GM23248 (cell line): Measurements from ENCODE around the gene RPAP3. TPM values are rescaled to one million over a fixed set of nuclear protein-coding genes. Genes with fewer than 3 reads are reported as not detected.

Experiments used
- DNase-seq: peaks from one replicate; pipeline ENCODE4 v3.0.0-alpha.2; 2015
- H2AFZ ChIP-seq: fragments of 200-600 bp; sonication (generic); 2 replicates; pipeline ENCODE4 v1.6.1; 2016; ENCODE audit warnings: antibody characterized with exemption
- H3F3A ChIP-seq: fragments of 200-600 bp; sonication (generic); 2 replicates; pipeline ENCODE4 v1.6.1; 2016; ENCODE audit warnings: mild to moderate bottlenecking, antibody characterized with exemption, mixed run types; ENCODE audit not compliant: insufficient read depth
- H3K27ac ChIP-seq: fragments of 200-600 bp; sonication (generic); 2 replicates; pipeline ENCODE4 v1.5.1; 2016; ENCODE audit warnings: mild to moderate bottlenecking
- H3K27me3 ChIP-seq: fragments of 200-600 bp; sonication (generic); replicated peaks from 2 replicates; pipeline ENCODE4 v1.6.1; 2016; ENCODE audit warnings: mild to moderate bottlenecking; ENCODE audit not compliant: insufficient read depth
- H3K36me3 ChIP-seq: fragments of 200-600 bp; sonication (generic); 2 replicates; pipeline ENCODE4 v1.6.1; 2016; ENCODE audit warnings: low read depth, mild to moderate bottlenecking
- H3K4me1 ChIP-seq: fragments of 200-600 bp; sonication (generic); 2 replicates; pipeline ENCODE4 v1.6.1; 2016; ENCODE audit warnings: mild to moderate bottlenecking; ENCODE audit not compliant: insufficient read depth
- H3K4me2 ChIP-seq: fragments of 200-600 bp; sonication (generic); one replicate; pipeline ENCODE4 v1.6.1; 2016; ENCODE audit warnings: mild to moderate bottlenecking; ENCODE audit not compliant: unreplicated experiment
- H3K4me3 ChIP-seq: fragments of 200-600 bp; sonication (generic); 2 replicates; pipeline ENCODE4 v1.5.1; 2016; ENCODE audit warnings: mild to moderate bottlenecking
- H3K79me2 ChIP-seq: fragments of 200-600 bp; sonication (generic); 2 replicates; pipeline ENCODE4 v1.6.1; 2016; ENCODE audit warnings: mild to moderate bottlenecking; ENCODE audit not compliant: insufficient read depth
- H3K9ac ChIP-seq: fragments of 200-600 bp; sonication (generic); 2 replicates; pipeline ENCODE4 v1.6.1; 2016; ENCODE audit warnings: mild to moderate bottlenecking
- H3K9me2 ChIP-seq: fragments of 200-600 bp; sonication (generic); 2 replicates; pipeline ENCODE4 v1.6.1; 2016; ENCODE audit warnings: mixed run types, mild to moderate bottlenecking, moderate library complexity; ENCODE audit not compliant: insufficient read depth
- H3K9me3 ChIP-seq: fragments of 200-600 bp; sonication (generic); one replicate; pipeline ENCODE4 v1.6.1; 2017; ENCODE audit warnings: low read depth
- H4K20me1 ChIP-seq: fragments of 200-600 bp; sonication (generic); 2 replicates; pipeline ENCODE4 v1.6.0; 2016; ENCODE audit not compliant: insufficient read depth
- EZH2 ChIP-seq: fragments of 200-600 bp; sonication (generic); IDR thresholded peaks from 2 replicates; pipeline ENCODE4 v1.6.1; 2018; ENCODE audit warnings: antibody characterized with exemption, mild to moderate bottlenecking; ENCODE audit not compliant: insufficient read depth, poor library complexity, severe bottlenecking
- EZH2phosphoT487 ChIP-seq: fragments of 200-600 bp; sonication (generic); IDR thresholded peaks from 2 replicates; pipeline ENCODE4 v1.6.1; 2018; ENCODE audit warnings: antibody characterized with exemption, moderate library complexity, mild to moderate bottlenecking, low read depth; ENCODE audit not compliant: insufficient read depth
- WGBS, 2 experiments: methylation state at CpG; one replicate each; pipeline ENCODE4 v1.1.6; 2015 to 2017; ENCODE audit warnings: low lambda C conversion rate in 2 of 2, low coverage in 1 of 2; ENCODE audit errors: missing lambda C conversion rate in 2 of 2; 5-methylcytosine and 5-hydroxymethylcytosine counted together
- in situ Hi-C: fragments of 300-500 bp; cut with MboI; formaldehyde crosslinking; loops from 2 replicates; pipeline ENCODE4 v1.15.0; 2020
- polyA plus RNA-seq: library from polyadenylated mRNA; unstranded; fragments of >200 nt; fragmentation: Nextera tagmentation; extraction: Ambion mirVana; gene quantifications from 2 replicates; pipeline ENCODE4 v1.2.1, GENCODE V29; 2016
- total RNA-seq: library from RNA; depleted of rRNA; stranded (reverse); fragments of >200 nt; shearing (Covaris generic); gene quantifications from 2 replicates; pipeline ENCODE4 v1.2.3, GENCODE V29; 2014

The RPAP3 gene
- total and polyA plus RNA-seq, 2 experiments from 2014 or later: 16.2 to 27.8 TPM

- no peak overlapping the region for H2AFZ ChIP-seq
- H4K20me1 ChIP-seq: no peaks in the 10 kb centered on the region
- no peaks in the 10 kb centered on the region for H3K4me1 ChIP-seq
- no peak overlapping the region for H3K27ac ChIP-seq
- in situ Hi-C loops: no loop called here
- no peaks in the 10 kb centered on the region for H3F3A ChIP-seq
- no peak for TF ChIP-seq EZH2phosphoT487
- H3K4me2 ChIP-seq: no peak overlapping the region
- no peak for DNase-seq
- H3K79me2 ChIP-seq: no peaks in the 10 kb centered on the region
- no peaks in the 10 kb centered on the region for H3K27me3 ChIP-seq
- H3K9me2 ChIP-seq: no peaks in the 10 kb centered on the region
- H3K4me3 ChIP-seq: no peak overlapping the region
- 79 to 81% methylated on average over 16 of the region's 16 CpGs for WGBS, 2 experiments
- H3K36me3 ChIP-seq: no peaks in the 10 kb centered on the region
- H3K9me3 ChIP-seq: no peaks in the 10 kb centered on the region
- no peak overlapping the region for H3K9ac ChIP-seq
Measured at GRCh38 chr12:47745485-47746041, 39.7 kb upstream of the RPAP3 start.

GRCh38 chr12:47744778-47745436 is 39.1 kb upstream of the RPAP3 start:
- Histone ChIP-seq H3K27ac (no peak overlapping the region), H3K9me2 (no peaks in the 10 kb centered on the region), H3F3A (no peaks in the 10 kb centered on the region), H3K79me2 (no peaks in the 10 kb centered on the region), H3K36me3 (no peaks in the 10 kb centered on the region), H3K4me2 (no peak overlapping the region), H2AFZ (no peak overlapping the region), H3K9me3 (no peaks in the 10 kb centered on the region), H3K9ac (no peak overlapping the region), H3K27me3 (no peaks in the 10 kb centered on the region), H4K20me1 (no peaks in the 10 kb centered on the region), H3K4me3 (no peak overlapping the region), H3K4me1 (no peaks in the 10 kb centered on the region)
- in situ Hi-C loops: no loop called here
- no peak for TF ChIP-seq EZH2phosphoT487
- TF ChIP-seq EZH2: no peak
- no peak for DNase-seq
- WGBS, 2 experiments: 89 to 90% methylated on average over 8 of the region's 8 CpGs

GRCh38 chr12:47744005-47744651 is 38.3 kb upstream of the RPAP3 start:
- in situ Hi-C loops: no loop called here
- no peak for DNase-seq

GRCh38 chr12:47743311-47743860 is 37.6 kb upstream of the RPAP3 start:
- Histone ChIP-seq H3K79me2 (no peaks in the 10 kb centered on the region), H3K9me3 (no peaks in the 10 kb centered on the region), H3K4me3 (no peak overlapping the region), H3K27me3 (no peaks in the 10 kb centered on the region), H3K36me3 (no peaks in the 10 kb centered on the region), H3F3A (no peaks in the 10 kb centered on the region), H3K4me2 (no peak overlapping the region), H4K20me1 (no peaks in the 10 kb centered on the region), H3K9ac (no peak overlapping the region), H2AFZ (no peak overlapping the region), H3K27ac (no peak overlapping the region), H3K9me2 (no peaks in the 10 kb centered on the region), H3K4me1 (no peaks in the 10 kb centered on the region)
- 61 to 81% methylated on average over 6 to 9 of the region's 9 CpGs for WGBS, 2 experiments
- no peak for DNase-seq
- in situ Hi-C loops: no loop called here
- TF ChIP-seq EZH2phosphoT487 (no peak), EZH2 (no peak)

More at GRCh38 chr12:47744005-47744651, 38.3 kb upstream of the RPAP3 start:
- H3K79me2 ChIP-seq: no peaks in the 10 kb centered on the region
- H3K27me3 ChIP-seq: no peaks in the 10 kb centered on the region
- no peak overlapping the region for H3K4me3 ChIP-seq
- 48 to 54% methylated on average over 9 to 10 of the region's 10 CpGs for WGBS, 2 experiments
- no peaks in the 10 kb centered on the region for H3K36me3 ChIP-seq
- H3K9me2 ChIP-seq: no peaks in the 10 kb centered on the region
- no peak for TF ChIP-seq EZH2phosphoT487
- no peak for TF ChIP-seq EZH2
- no peaks in the 10 kb centered on the region for H3K9me3 ChIP-seq
- H4K20me1 ChIP-seq: no peaks in the 10 kb centered on the region
- H3K4me2 ChIP-seq: no peak overlapping the region
- H3K4me1 ChIP-seq: no peaks in the 10 kb centered on the region
- no peak overlapping the region for H3K27ac ChIP-seq
- H3F3A ChIP-seq: no peaks in the 10 kb centered on the region
- no peak overlapping the region for H3K9ac ChIP-seq
- H2AFZ ChIP-seq: no peak overlapping the region
